ENCODE data around the gene SDE2. TPM values are rescaled to one million over a fixed set of nuclear protein-coding genes. Genes with fewer than 3 reads are reported as not detected.
A peak's percentile ranks its signal among the peaks of the same experiment; 100 is the strongest.
"Not testable (repeated sequence)": the region's sequence is repeated elsewhere in the genome, so short reads cannot be mapped to it uniquely, and the experiment has no call there.

Gene SDE2
- total RNA-seq, 1 experiment from 2014 or later, result 13.8 TPM

GRCh38 chr1:225975146-225975545 is 24.0 kb downstream of the SDE2 start:
- not testable (repeated sequence) for DNase-seq (ENCODE audit: low spot score)

GRCh38 chr1:225974454-225974853 is 24.7 kb downstream of the SDE2 start:
- DNase-seq (ENCODE audit: low spot score), result no peak

- peak; percentile 24 for DNase-seq (ENCODE audit: low spot score)
Measured at GRCh38 chr1:225973158-225973557, 26.0 kb downstream of the SDE2 start.

GRCh38 chr1:225972344-225973152 is 26.6 kb downstream of the SDE2 start:
- DNase-seq (ENCODE audit: low spot score), result no peak

- not testable (repeated sequence) for DNase-seq (ENCODE audit: low spot score)
Measured at GRCh38 chr1:225970592-225971157, 28.5 kb downstream of the SDE2 start.

GRCh38 chr1:225969751-225970150 is 29.4 kb downstream of the SDE2 start:
- DNase-seq (ENCODE audit: low spot score), result not testable (repeated sequence)

- no peak for DNase-seq (ENCODE audit: low spot score)
Measured at GRCh38 chr1:225965231-225965630, 33.9 kb downstream of the SDE2 start.

GRCh38 chr1:225963735-225964530 is 35.2 kb downstream of the SDE2 start:
- DNase-seq (ENCODE audit: low spot score), result no peak

- no peak for DNase-seq (ENCODE audit: low spot score)
Measured at GRCh38 chr1:225962440-225962975, 36.6 kb downstream of the SDE2 start.

GRCh38 chr1:225961659-225962439 is 37.3 kb downstream of the SDE2 start:
- no peak for DNase-seq (ENCODE audit: low spot score)

- no peak for DNase-seq (ENCODE audit: low spot score)
Measured at GRCh38 chr1:225958041-225958440, 41.1 kb downstream of the SDE2 start.

GRCh38 chr1:225954753-225955152 is 44.4 kb downstream of the SDE2 start:
- DNase-seq (ENCODE audit: low spot score), result no peak

GRCh38 chr1:225953315-225953714 is 45.8 kb downstream of the SDE2 start:
- DNase-seq (ENCODE audit: low spot score), result no peak

- DNase-seq (ENCODE audit: low spot score), result no peak
Measured at GRCh38 chr1:225950905-225951497, 48.1 kb downstream of the SDE2 start.

- no peak for DNase-seq (ENCODE audit: low spot score)
Measured at GRCh38 chr1:225949041-225949440, 50.1 kb downstream of the SDE2 start.

- no peak for DNase-seq (ENCODE audit: low spot score)
Measured at GRCh38 chr1:225946803-225947202, 52.3 kb downstream of the SDE2 start.

- DNase-seq (ENCODE audit: low spot score), result no peak
Measured at GRCh38 chr1:225946082-225946620, 53.0 kb downstream of the SDE2 start.

GRCh38 chr1:225945564-225945963 is 53.6 kb downstream of the SDE2 start:
- no peak for DNase-seq (ENCODE audit: low spot score)

GRCh38 chr1:225944951-225945350 is 54.2 kb downstream of the SDE2 start:
- DNase-seq (ENCODE audit: low spot score), result no peak

GRCh38 chr1:225944387-225944786 is 54.8 kb downstream of the SDE2 start:
- DNase-seq (ENCODE audit: low spot score), result no peak

GRCh38 chr1:225943582-225943981 is 55.6 kb downstream of the SDE2 start:
- DNase-seq (ENCODE audit: low spot score), result no peak

All from HT-29 (cell line).